Endodermal cell (in vitro differentiated cells): ENCODE data around the gene C5orf15. TPM values are rescaled to one million over a fixed set of nuclear protein-coding genes. Genes with fewer than 3 reads are reported as not detected.

Experiments
- DNase-seq: peaks from one replicate; pipeline ENCODE4 v3.0.0-alpha.2; 2017
- H3K27ac ChIP-seq: 2 replicates; pipeline ENCODE4 v1.5.1; 2013; ENCODE audit warnings: mild to moderate bottlenecking, low read depth, low read length, moderate library complexity
- H3K27me3 ChIP-seq: 2 replicates; pipeline ENCODE4 v1.6.1; 2013; ENCODE audit warnings: mild to moderate bottlenecking, low read length, moderate library complexity; ENCODE audit not compliant: insufficient read depth, control insufficient read depth, poor library complexity, severe bottlenecking
- H3K36me3 ChIP-seq: 2 replicates; pipeline ENCODE4 v1.7.0; 2013; ENCODE audit warnings: mild to moderate bottlenecking, low read length, moderate library complexity; ENCODE audit not compliant: control insufficient read depth, insufficient read depth
- H3K4me1 ChIP-seq: one replicate; pipeline ENCODE4 v1.7.0; 2013; ENCODE audit warnings: low read length; ENCODE audit not compliant: control insufficient read depth, insufficient read depth
- H3K4me3 ChIP-seq: 2 replicates; pipeline ENCODE4 v1.5.1; 2013; ENCODE audit warnings: mild to moderate bottlenecking, low read length, moderate library complexity
- H3K9ac ChIP-seq: 2 replicates; pipeline ENCODE4 v1.6.1; 2013; ENCODE audit warnings: mild to moderate bottlenecking, low read length, moderate library complexity; ENCODE audit not compliant: poor library complexity, severe bottlenecking; ENCODE audit errors: extremely low read depth
- H3K9me3 ChIP-seq: 2 replicates; pipeline ENCODE4 v1.6.1; 2013; ENCODE audit warnings: mild to moderate bottlenecking, low read length, moderate library complexity; ENCODE audit not compliant: control insufficient read depth
- H3K27ac Mint-ChIP-seq: 2 replicates; pipeline ENCODE4 v1.8.0; 2020; ENCODE audit warnings: mixed read lengths
- H3K27me3 Mint-ChIP-seq: 2 replicates; pipeline ENCODE4 v1.8.0; 2021; ENCODE audit warnings: mild to moderate bottlenecking, mixed read lengths; ENCODE audit not compliant: insufficient read depth
- H3K36me3 Mint-ChIP-seq: 2 replicates; pipeline ENCODE4 v1.8.0; 2020; ENCODE audit warnings: low read depth, mixed read lengths
- H3K4me1 Mint-ChIP-seq: 2 replicates; pipeline ENCODE4 v1.8.0; 2020; ENCODE audit warnings: mixed read lengths
- H3K4me3 Mint-ChIP-seq: 2 replicates; pipeline ENCODE4 v1.8.0; 2020; ENCODE audit warnings: mild to moderate bottlenecking, moderate library complexity, mixed read lengths
- H3K9me3 Mint-ChIP-seq: 2 replicates; pipeline ENCODE4 v1.8.0; 2020; ENCODE audit warnings: mild to moderate bottlenecking, mixed read lengths
- CTCF ChIP-seq: fragments of 200-600 bp; sonication (generic); conservative IDR thresholded peaks from 2 replicates; pipeline ENCODE4 v1.5.0; 2021; ENCODE audit warnings: antibody characterized with exemption, mild to moderate bottlenecking
- WGBS, 2 experiments: methylation state at CpG; one replicate each; pipeline versions ENCODE4 v1.1.5 to v1.1.7; 2013; ENCODE audit warnings: missing lambda C conversion rate in 2 of 2, mixed read lengths in 1 of 2; ENCODE audit not compliant: insufficient coverage in 1 of 2, insufficient read length in 1 of 2; 5-methylcytosine and 5-hydroxymethylcytosine counted together
- total RNA-seq, 2 donors: library from RNA; stranded (reverse); fragmentation: NEBNext Ultra II Directional in 1 of 2; extraction: Animal tissue kit (Norgen Biotek cat#: 25700) in 1 of 2; gene quantifications; 2 replicates in 1 of 2; 3 replicates in 1 of 2; pipeline ENCODE4 v1.2.1, GENCODE V29; 2021

C5orf15 gene
- total RNA-seq, 2 donors from 2014 or later = 37.6 to 37.7 TPM

- Histone ChIP-seq H3K9ac (no peak overlapping the region), H3K27me3 (no peaks in the 10 kb centered on the region), H3K9me3 (no peaks in the 10 kb centered on the region), H3K4me1 (no peaks in the 10 kb centered on the region), H3K4me3 (no peak overlapping the region), H3K36me3 (peaks cover 81% of the 10 kb centered on the region), H3K27ac (no peak overlapping the region)
- no peaks in the 10 kb centered on the region for H3K27me3 Mint-ChIP-seq
- H3K4me1 Mint-ChIP-seq = no peaks in the 10 kb centered on the region
- no peak overlapping the region for H3K4me3 Mint-ChIP-seq
- TF ChIP-seq CTCF = peak; percentile 40
- no peak overlapping the region for H3K27ac Mint-ChIP-seq
- H3K36me3 Mint-ChIP-seq = peaks cover 66% of the 10 kb centered on the region
- 91% methylated on average over 1 of the region's 1 CpG; no CpG with 5 or more reads in 1 of the 2 experiments for WGBS, 2 experiments
- DNase-seq = no peak
- H3K9me3 Mint-ChIP-seq = no peaks in the 10 kb centered on the region
These were observed 13.3 kb upstream of the C5orf15 start for GRCh38 chr5:133981714-133982113.

DNA sequence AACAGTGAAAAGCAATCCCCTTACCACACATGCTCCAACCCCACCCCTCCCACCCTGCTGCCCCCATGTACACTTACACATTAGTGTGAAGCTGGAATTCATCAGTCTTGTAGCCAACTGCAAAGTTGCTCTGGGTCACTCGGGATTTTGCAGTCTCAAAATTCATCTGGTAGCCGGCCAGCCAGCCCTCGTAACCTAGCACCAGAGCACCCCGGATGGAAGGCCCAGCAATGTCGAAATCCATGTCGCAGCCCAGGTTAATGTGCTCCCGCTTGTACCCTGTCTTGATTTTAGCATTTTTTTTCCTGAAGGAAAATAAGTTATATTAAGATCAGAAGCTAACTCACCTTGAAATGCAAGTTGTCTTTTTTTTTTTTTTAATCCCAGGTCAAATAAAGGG is 12.2 kb upstream of the C5orf15 start:
- Histone ChIP-seq H3K4me3 (no peak overlapping the region), H3K36me3 (peaks cover 75% of the 10 kb centered on the region), H3K9ac (no peak overlapping the region), H3K27ac (no peak overlapping the region), H3K9me3 (no peaks in the 10 kb centered on the region), H3K4me1 (no peaks in the 10 kb centered on the region), H3K27me3 (no peaks in the 10 kb centered on the region)
- Mint-ChIP-seq H3K27ac (no peak overlapping the region), H3K36me3 (peaks cover 62% of the 10 kb centered on the region), H3K9me3 (no peaks in the 10 kb centered on the region), H3K4me1 (no peaks in the 10 kb centered on the region), H3K27me3 (no peaks in the 10 kb centered on the region), H3K4me3 (no peak overlapping the region)
- WGBS, 2 experiments = 89 to 98% methylated on average over 5 to 7 of the region's 7 CpGs
- no peak for TF ChIP-seq CTCF
- no peak for DNase-seq

DNA sequence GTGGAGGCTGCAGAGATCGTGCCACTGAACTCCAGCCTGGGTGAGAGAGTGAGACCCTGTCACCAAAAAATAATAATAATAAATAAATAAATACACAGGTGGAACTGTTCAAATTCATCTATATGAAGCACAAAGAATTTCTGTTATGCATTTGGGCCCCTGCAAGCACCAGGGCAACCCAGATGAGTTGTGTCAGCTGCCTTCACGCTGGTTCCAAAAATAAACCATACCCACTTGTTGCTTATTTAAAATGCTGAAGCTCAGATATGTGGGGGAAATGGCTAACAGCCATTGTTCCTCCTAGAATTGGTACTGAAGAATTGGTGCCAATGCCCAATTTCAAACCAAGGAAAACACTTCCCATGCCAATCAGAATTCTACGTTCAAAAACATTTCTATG is 10.5 kb upstream of the C5orf15 start:
- no peaks in the 10 kb centered on the region for H3K9me3 ChIP-seq
- Mint-ChIP-seq H3K27ac (no peak overlapping the region), H3K36me3 (peaks cover 58% of the 10 kb centered on the region), H3K27me3 (no peaks in the 10 kb centered on the region), H3K9me3 (no peaks in the 10 kb centered on the region), H3K4me1 (no peaks in the 10 kb centered on the region), H3K4me3 (no peak overlapping the region)
- DNase-seq = no peak
- WGBS, 2 experiments = 100% methylated on average over 1 to 2 of the region's 3 CpGs
- no peak overlapping the region for H3K9ac ChIP-seq
- H3K4me1 ChIP-seq = no peaks in the 10 kb centered on the region
- no peak for TF ChIP-seq CTCF
- H3K36me3 ChIP-seq = peaks cover 73% of the 10 kb centered on the region
- H3K27me3 ChIP-seq = no peaks in the 10 kb centered on the region
- H3K4me3 ChIP-seq = no peak overlapping the region
- no peak overlapping the region for H3K27ac ChIP-seq
